ENCODE data around the gene ALKBH2. TPM values are rescaled to one million over a fixed set of nuclear protein-coding genes. Genes with fewer than 3 reads are reported as not detected.
A peak's percentile ranks its signal among the peaks of the same experiment; 100 is the strongest.

The ALKBH2 gene
- total and polyA plus RNA-seq, 2 of the 8 experiments (the other 6 are each of a cell fraction or from before 2014, with no cell fraction given) = 19.1 to 22.5 TPM

- H3K14ac ChIP-seq (ENCODE audit: insufficient read length) = no peak overlapping the region
- CTCF ChIA-PET (ENCODE audit: partially characterized antibody) = interaction anchor here (0.6 to 1.8 kb wide), 4 partner anchors 15 to 437 kb away, joined by 3 to 10 read pairs (median 3); partner anchors contain the start of gene ACACB
- TF ChIP-seq, protein P1, sequence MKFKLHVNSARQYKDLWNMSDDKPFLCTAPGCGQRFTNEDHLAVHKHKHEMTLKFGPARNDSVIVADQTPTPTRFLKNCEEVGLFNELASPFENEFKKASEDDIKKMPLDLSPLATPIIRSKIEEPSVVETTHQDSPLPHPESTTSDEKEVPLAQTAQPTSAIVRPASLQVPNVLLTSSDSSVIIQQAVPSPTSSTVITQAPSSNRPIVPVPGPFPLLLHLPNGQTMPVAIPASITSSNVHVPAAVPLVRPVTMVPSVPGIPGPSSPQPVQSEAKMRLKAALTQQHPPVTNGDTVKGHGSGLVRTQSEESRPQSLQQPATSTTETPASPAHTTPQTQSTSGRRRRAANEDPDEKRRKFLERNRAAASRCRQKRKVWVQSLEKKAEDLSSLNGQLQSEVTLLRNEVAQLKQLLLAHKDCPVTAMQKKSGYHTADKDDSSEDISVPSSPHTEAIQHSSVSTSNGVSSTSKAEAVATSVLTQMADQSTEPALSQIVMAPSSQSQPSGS (IDR thresholded peaks at IDR 0.05; ENCODE audit: low read length) = no peak
- no peak for TF ChIP-seq SAP30 (IDR thresholded peaks at IDR 0.05; ENCODE audit: insufficient read depth, insufficient replicate concordance, low read length)
- TF ChIP-seq, protein P2, sequence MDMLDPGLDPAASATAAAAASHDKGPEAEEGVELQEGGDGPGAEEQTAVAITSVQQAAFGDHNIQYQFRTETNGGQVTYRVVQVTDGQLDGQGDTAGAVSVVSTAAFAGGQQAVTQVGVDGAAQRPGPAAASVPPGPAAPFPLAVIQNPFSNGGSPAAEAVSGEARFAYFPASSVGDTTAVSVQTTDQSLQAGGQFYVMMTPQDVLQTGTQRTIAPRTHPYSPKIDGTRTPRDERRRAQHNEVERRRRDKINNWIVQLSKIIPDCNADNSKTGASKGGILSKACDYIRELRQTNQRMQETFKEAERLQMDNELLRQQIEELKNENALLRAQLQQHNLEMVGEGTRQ (IDR thresholded peaks at IDR 0.05; ENCODE audit: low read length) = no peak
- TF ChIP-seq JUND (IDR thresholded peaks at IDR 0.05; ENCODE audit: low read length) = no peak
- TF ChIP-seq SP1 (IDR thresholded peaks at IDR 0.05; ENCODE audit: low read depth, low read length) = no peak
- TF ChIP-seq SP2 (IDR thresholded peaks at IDR 0.05; ENCODE audit: low read length) = no peak
- no peak for TF ChIP-seq CTBP2 (IDR thresholded peaks at IDR 0.05; ENCODE audit: borderline replicate concordance, insufficient read depth, insufficient read length, low read length)
- no peak for TF ChIP-seq CHD1 (IDR thresholded peaks at IDR 0.05; ENCODE audit: low read depth, low read length)
- TF ChIP-seq SIX5 (IDR thresholded peaks at IDR 0.05; ENCODE audit: low read depth, low read length) = no peak
These were observed 37.3 kb upstream of the ALKBH2 start for GRCh38 chr12:109130297-109131153.

More at GRCh38 chr12:109130297-109131153, 37.3 kb upstream of the ALKBH2 start:
- peaks cover 0 to 3% (median 0%) of the 10 kb centered on the region in 4 experiments; a peak in 1 of 7 replicates for H3K4me1 ChIP-seq (replicated peaks in 1 of 4; ENCODE audit: control insufficient read depth in 3 of 4, insufficient read depth in 4 of 4, low read length in 3 of 4)
- DNase-seq (ENCODE audit: low read depth in 1 of 2, low spot score in 2 of 2) (no peak), FAIRE-seq (no peak)
- no peak overlapping the region for H4K5ac ChIP-seq (ENCODE audit: insufficient read length, low read depth, low read length)
- H3K23me2 ChIP-seq (ENCODE audit: low read depth, low read length) = no peaks in the 10 kb centered on the region
- H4K20me1 ChIP-seq (replicated peaks in 1 of 2; ENCODE audit: control insufficient read depth in 1 of 2, insufficient read depth in 2 of 2, low read length in 2 of 2) = no peaks in the 10 kb centered on the region
- no peaks in the 10 kb centered on the region for H3K36me3 ChIP-seq (ENCODE audit: control insufficient read depth in 2 of 4, insufficient read depth in 4 of 4, low read length in 3 of 4)
- no peak overlapping the region for H3K27ac ChIP-seq (ENCODE audit: low read depth, low read length)
- H2BK15ac ChIP-seq (ENCODE audit: low read length) = no peak overlapping the region
- H3K9ac ChIP-seq (replicated peaks in 1 of 4; ENCODE audit: extremely low read depth in 1 of 4, low read depth in 3 of 4, low read length in 3 of 4) = no peak overlapping the region
- H2AFZ ChIP-seq (ENCODE audit: low read length) = no peak overlapping the region
- H2BK20ac ChIP-seq (ENCODE audit: low read length) = 0 out of 2 replicates have a peak overlapping the region, but pooled peaks have one; percentile 48
- POLR2A ChIA-PET (ENCODE audit: partially characterized antibody) = interaction anchor here (1.8 kb wide), 1 partner anchor 16 kb away, joined by 4 read pairs; no protein-coding TSS in a partner anchor
- H2BK12ac ChIP-seq (ENCODE audit: low read depth, low read length) = no peak overlapping the region
- H4K8ac ChIP-seq (ENCODE audit: extremely low read depth, insufficient read depth, low read length) = no peak overlapping the region
- no peaks in the 10 kb centered on the region for H3K79me2 ChIP-seq (ENCODE audit: control insufficient read depth in 1 of 2, insufficient read depth in 2 of 2, low read length in 2 of 2)
- H3K4me2 ChIP-seq (ENCODE audit: insufficient read depth in 1 of 2, low read depth in 2 of 2, low read length in 2 of 2) = no peak overlapping the region
- H3K18ac ChIP-seq (ENCODE audit: extremely low read depth, low read length) = no peak overlapping the region
- H3K27me3 ChIP-seq (replicated peaks in 1 of 4; ENCODE audit: control insufficient read depth in 3 of 4, extremely low read depth in 1 of 4, insufficient read depth in 3 of 4, low read length in 3 of 4) = no peaks in the 10 kb centered on the region
- no peaks in the 10 kb centered on the region for H3K9me3 ChIP-seq (ENCODE audit: insufficient read depth in 2 of 2, low read depth in 1 of 2, low read length in 1 of 2)
- no peak overlapping the region for H4K91ac ChIP-seq (replicated peaks; ENCODE audit: insufficient read length, low read length)
- 83% methylated on average over 15 of the region's 15 CpGs; no CpG with 5 or more reads in 1 of the 2 experiments for WGBS, 2 experiments (ENCODE audit: extremely low coverage in 1 of 2, insufficient coverage in 1 of 2, insufficient read length in 1 of 2, insufficient replicate concordance in 2 of 2, low coverage in 1 of 2, low lambda C conversion rate in 2 of 2, missing lambda C conversion rate in 1 of 2)
- H3K23ac ChIP-seq (ENCODE audit: insufficient read length) = no peak overlapping the region
- no peaks in the 10 kb centered on the region for H3K79me1 ChIP-seq (ENCODE audit: low read depth, low read length)
- H3K4me3 ChIP-seq (ENCODE audit: extremely low read depth in 1 of 4, insufficient read depth in 2 of 4, low read depth in 3 of 4, low read length in 4 of 4) = no peak overlapping the region
- no peak overlapping the region for H2AK5ac ChIP-seq (ENCODE audit: low read depth, low read length)
- H2BK5ac ChIP-seq (ENCODE audit: low read depth, low read length) = no peak overlapping the region
- H3K56ac ChIP-seq (replicated peaks; ENCODE audit: insufficient read length, low read depth, low read length) = no peak overlapping the region
- no peak overlapping the region for H3K4ac ChIP-seq (replicated peaks; ENCODE audit: insufficient read length, low read depth, low read length)
- H2BK120ac ChIP-seq (replicated peaks; ENCODE audit: low read depth, low read length) = no peak overlapping the region

Measured in H1 (cell line).